Transverse colon (tissue), 4 donors: ENCODE results near the gene GPR62. TPM values are rescaled to one million over a fixed set of nuclear protein-coding genes. Genes with fewer than 3 reads are reported as not detected.
"Not testable (repeated sequence)": the region's sequence is repeated elsewhere in the genome, so short reads cannot be mapped to it uniquely, and the experiment has no call there.

Experiments used
- DNase-seq: peaks from one replicate; pipeline ENCODE4 v3.0.0-alpha.2; 2019
- H3K27ac ChIP-seq, 4 donors: fragments of 200-600 bp; sonication (generic); 2 replicates each; pipeline ENCODE4 v1.5.1; 2016 to 2018; ENCODE audit warnings: inconsistent platforms in 4 of 4
- H3K27me3 ChIP-seq: fragments of 200-600 bp; sonication (generic); 2 replicates; pipeline ENCODE4 v1.5.1; 2017; ENCODE audit warnings: inconsistent platforms
- H3K36me3 ChIP-seq, 4 donors: fragments of 200-600 bp; sonication (generic); 2 replicates each; pipeline ENCODE4 v1.5.1; 2017 to 2019; ENCODE audit warnings: inconsistent platforms in 4 of 4
- H3K4me1 ChIP-seq, 4 donors: fragments of 200-600 bp; sonication (generic); 2 replicates each; pipeline ENCODE4 v1.5.1; 2017 to 2020; ENCODE audit warnings: inconsistent platforms in 4 of 4
- H3K4me3 ChIP-seq, 4 donors: fragments of 200-600 bp; sonication (generic); 1 replicate in 1 of 4; 2 replicates in 3 of 4; pipeline versions ENCODE4 v1.5.1 to v1.6.1; 2017 to 2019; ENCODE audit warnings: inconsistent platforms in 4 of 4
- H3K9me3 ChIP-seq, 2 donors: fragments of 200-600 bp; sonication (generic); 2 replicates each; pipeline ENCODE4 v1.5.1; 2017 to 2019; ENCODE audit warnings: inconsistent platforms in 2 of 2
- CTCF ChIP-seq, 5 experiments: fragments of 200-600 bp in 3 of 5; fragments of 450-650 bp in 2 of 5; sonication (generic) in 3 of 5; IDR thresholded peaks; 1 replicate in 2 of 5; 2 replicates in 3 of 5; pipeline ENCODE4 v1.5.1; 2016 to 2017; ENCODE audit warnings: antibody characterized with exemption in 5 of 5, inconsistent platforms in 3 of 5, mild to moderate bottlenecking in 2 of 5, moderate library complexity in 1 of 5
- EP300 ChIP-seq: sonication (generic); formaldehyde crosslinking; IDR thresholded peaks from one replicate; pipeline ENCODE4 v1.6.1; 2017; ENCODE audit warnings: antibody characterized with exemption, low read depth
- POLR2A ChIP-seq: fragments of 450-650 bp; IDR thresholded peaks from one replicate; pipeline ENCODE4 v1.6.1; 2016; ENCODE audit warnings: antibody characterized with exemption, mild to moderate bottlenecking, moderate library complexity
- POLR2AphosphoS5 ChIP-seq, 3 donors: sonication (generic); formaldehyde crosslinking; IDR thresholded peaks; one replicate each; pipeline ENCODE4 v1.6.1; 2016; ENCODE audit warnings: antibody characterized with exemption in 3 of 3
- WGBS, 2 donors: methylation state at CpG; one replicate each; pipeline ENCODE4 v1.1.5; 2018; ENCODE audit warnings: low coverage in 1 of 2; 5-methylcytosine and 5-hydroxymethylcytosine counted together
- in situ Hi-C, 4 donors: fragments of 200-750 bp; cut with MboI; loops; one replicate each; pipeline versions ENCODE4 v1.15.0 to v1.15.1; 2017; ENCODE audit warnings: low sequenced_read_pairs in 3 of 4, low pct_ligation_motif_present in 1 of 4, low pct_unique_long_range_greater_than_20kb in 1 of 4
- intact Hi-C: fragments of 100-400 bp; cut with DNase I; formaldehyde crosslinking; loops from one replicate; pipeline ENCODE4 v1.15.1; 2023; ENCODE audit warnings: low total_unique reads
- total RNA-seq, 4 donors: library from RNA; depleted of rRNA; stranded (reverse); fragments of >200 nt; gene quantifications; one replicate each; pipeline ENCODE4 v1.1.0, GENCODE V29; 2016

The GPR62 gene
- total RNA-seq, 4 donors from 2014 or later, result not detected

GRCh38 chr3:51927061-51927977 lies 27.9 kb upstream of the GPR62 start:
- WGBS, 2 donors, result 76 to 80% methylated on average over 1 to 5 of the region's 5 CpGs
- H3K4me1 ChIP-seq, result no peaks in the 10 kb centered on the region
- no peak for TF ChIP-seq CTCF (IDR thresholded peaks at IDR 0.05)
- no peak overlapping the region for H3K4me3 ChIP-seq
- no peaks in the 10 kb centered on the region for H3K36me3 ChIP-seq
- DNase-seq, result no peak
- in situ Hi-C loops, result no loop called here
- H3K27me3 ChIP-seq, result no peaks in the 10 kb centered on the region
- intact Hi-C loops, result no loop called here
- no peak overlapping the region for H3K27ac ChIP-seq
- no peaks in the 10 kb centered on the region for H3K9me3 ChIP-seq

GRCh38 chr3:51928438-51928837 lies 26.7 kb upstream of the GPR62 start:
- Histone ChIP-seq H3K27ac (no peak overlapping the region), H3K4me3 (no peak overlapping the region), H3K9me3 (no peaks in the 10 kb centered on the region), H3K4me1 (no peaks in the 10 kb centered on the region), H3K36me3 (no peaks in the 10 kb centered on the region), H3K27me3 (no peaks in the 10 kb centered on the region)
- intact Hi-C loops (no loop called here), in situ Hi-C loops (no loop called here)
- no peak for TF ChIP-seq POLR2AphosphoS5 (IDR thresholded peaks at IDR 0.05)
- 87 to 100% methylated on average over 3 to 7 of the region's 7 CpGs for WGBS, 2 donors
- DNase-seq, result no peak

- in situ Hi-C loops, H3K36me3 ChIP-seq, H3K27ac ChIP-seq, intact Hi-C loops, H3K4me3 ChIP-seq, H3K27me3 ChIP-seq, H3K4me1 ChIP-seq, H3K9me3 ChIP-seq, DNase-seq: not testable (repeated sequence)
- 84 to 100% methylated on average over 1 to 3 of the region's 3 CpGs for WGBS, 2 donors
Measured at GRCh38 chr3:51928981-51929380, 26.2 kb upstream of the GPR62 start.

- WGBS, 2 donors, result 75 to 100% methylated on average over 1 to 5 of the region's 5 CpGs
- Histone ChIP-seq H3K36me3 (peaks cover 0 to 4% (median under 1%) of the 10 kb centered on the region in 4 donors), H3K9me3 (no peaks in the 10 kb centered on the region), H3K4me1 (no peaks in the 10 kb centered on the region), H3K27ac (no peak overlapping the region), H3K27me3 (no peaks in the 10 kb centered on the region), H3K4me3 (no peak overlapping the region)
- TF ChIP-seq EP300 (no peak), CTCF (IDR thresholded peaks at IDR 0.05) (no peak)
- in situ Hi-C loops, result no loop called here
- no peak for DNase-seq
- intact Hi-C loops, result no loop called here
Measured at GRCh38 chr3:51929420-51930003, 25.7 kb upstream of the GPR62 start.

GRCh38 chr3:51930439-51930838 lies 24.7 kb upstream of the GPR62 start:
- no peak for DNase-seq
- H3K4me1 ChIP-seq, result no peaks in the 10 kb centered on the region
- WGBS, 2 donors, result 100% methylated on average over 1 of the region's 1 CpG; no CpG with 5 or more reads in 1 of the 2 donors
- in situ Hi-C loops (no loop called here), intact Hi-C loops (no loop called here)
- H3K27ac ChIP-seq, result no peak overlapping the region
- no peaks in the 10 kb centered on the region for H3K9me3 ChIP-seq
- H3K36me3 ChIP-seq, result peaks cover 0 to 11% (median 4%) of the 10 kb centered on the region in 4 donors
- no peaks in the 10 kb centered on the region for H3K27me3 ChIP-seq
- no peak overlapping the region for H3K4me3 ChIP-seq
- no peak for TF ChIP-seq EP300
- TF ChIP-seq POLR2AphosphoS5 (IDR thresholded peaks at IDR 0.05), result no peak
- no peak for TF ChIP-seq CTCF (IDR thresholded peaks at IDR 0.05)
- no peak for TF ChIP-seq POLR2A
